ENCODE data around the gene SLC24A4.

DNA sequence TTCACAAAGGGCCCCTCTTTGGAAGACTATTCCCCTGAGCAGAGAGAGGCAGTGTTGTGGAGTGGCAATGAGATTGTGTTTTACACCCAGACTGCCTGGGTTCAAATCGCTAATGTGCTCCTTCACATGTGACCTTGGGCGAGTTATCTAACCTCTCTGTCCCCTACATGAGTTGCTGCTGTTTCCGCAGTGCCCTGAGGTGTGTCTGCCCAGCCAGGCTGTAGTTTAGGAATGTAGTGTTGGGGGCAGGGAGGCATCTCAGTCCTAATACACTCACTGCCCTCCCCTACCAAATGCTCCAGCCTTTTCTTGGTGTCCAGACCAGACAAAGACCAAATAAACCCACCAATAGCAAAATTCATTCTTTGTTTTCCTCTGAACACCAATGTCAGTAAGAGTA is 78.6 kb downstream of the SLC24A4 start:
- TF ChIP-seq, protein P1, sequence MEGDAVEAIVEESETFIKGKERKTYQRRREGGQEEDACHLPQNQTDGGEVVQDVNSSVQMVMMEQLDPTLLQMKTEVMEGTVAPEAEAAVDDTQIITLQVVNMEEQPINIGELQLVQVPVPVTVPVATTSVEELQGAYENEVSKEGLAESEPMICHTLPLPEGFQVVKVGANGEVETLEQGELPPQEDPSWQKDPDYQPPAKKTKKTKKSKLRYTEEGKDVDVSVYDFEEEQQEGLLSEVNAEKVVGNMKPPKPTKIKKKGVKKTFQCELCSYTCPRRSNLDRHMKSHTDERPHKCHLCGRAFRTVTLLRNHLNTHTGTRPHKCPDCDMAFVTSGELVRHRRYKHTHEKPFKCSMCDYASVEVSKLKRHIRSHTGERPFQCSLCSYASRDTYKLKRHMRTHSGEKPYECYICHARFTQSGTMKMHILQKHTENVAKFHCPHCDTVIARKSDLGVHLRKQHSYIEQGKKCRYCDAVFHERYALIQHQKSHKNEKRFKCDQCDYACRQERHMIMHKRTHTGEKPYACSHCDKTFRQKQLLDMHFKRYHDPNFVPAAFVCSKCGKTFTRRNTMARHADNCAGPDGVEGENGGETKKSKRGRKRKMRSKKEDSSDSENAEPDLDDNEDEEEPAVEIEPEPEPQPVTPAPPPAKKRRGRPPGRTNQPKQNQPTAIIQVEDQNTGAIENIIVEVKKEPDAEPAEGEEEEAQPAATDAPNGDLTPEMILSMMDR (IDR thresholded peaks at IDR 0.05; ENCODE audit: insufficient read depth, low read length): no peak
- no peak for TF ChIP-seq POLR2AphosphoS5 (IDR thresholded peaks at IDR 0.05; ENCODE audit: low read depth)
- TF ChIP-seq, protein P2, sequence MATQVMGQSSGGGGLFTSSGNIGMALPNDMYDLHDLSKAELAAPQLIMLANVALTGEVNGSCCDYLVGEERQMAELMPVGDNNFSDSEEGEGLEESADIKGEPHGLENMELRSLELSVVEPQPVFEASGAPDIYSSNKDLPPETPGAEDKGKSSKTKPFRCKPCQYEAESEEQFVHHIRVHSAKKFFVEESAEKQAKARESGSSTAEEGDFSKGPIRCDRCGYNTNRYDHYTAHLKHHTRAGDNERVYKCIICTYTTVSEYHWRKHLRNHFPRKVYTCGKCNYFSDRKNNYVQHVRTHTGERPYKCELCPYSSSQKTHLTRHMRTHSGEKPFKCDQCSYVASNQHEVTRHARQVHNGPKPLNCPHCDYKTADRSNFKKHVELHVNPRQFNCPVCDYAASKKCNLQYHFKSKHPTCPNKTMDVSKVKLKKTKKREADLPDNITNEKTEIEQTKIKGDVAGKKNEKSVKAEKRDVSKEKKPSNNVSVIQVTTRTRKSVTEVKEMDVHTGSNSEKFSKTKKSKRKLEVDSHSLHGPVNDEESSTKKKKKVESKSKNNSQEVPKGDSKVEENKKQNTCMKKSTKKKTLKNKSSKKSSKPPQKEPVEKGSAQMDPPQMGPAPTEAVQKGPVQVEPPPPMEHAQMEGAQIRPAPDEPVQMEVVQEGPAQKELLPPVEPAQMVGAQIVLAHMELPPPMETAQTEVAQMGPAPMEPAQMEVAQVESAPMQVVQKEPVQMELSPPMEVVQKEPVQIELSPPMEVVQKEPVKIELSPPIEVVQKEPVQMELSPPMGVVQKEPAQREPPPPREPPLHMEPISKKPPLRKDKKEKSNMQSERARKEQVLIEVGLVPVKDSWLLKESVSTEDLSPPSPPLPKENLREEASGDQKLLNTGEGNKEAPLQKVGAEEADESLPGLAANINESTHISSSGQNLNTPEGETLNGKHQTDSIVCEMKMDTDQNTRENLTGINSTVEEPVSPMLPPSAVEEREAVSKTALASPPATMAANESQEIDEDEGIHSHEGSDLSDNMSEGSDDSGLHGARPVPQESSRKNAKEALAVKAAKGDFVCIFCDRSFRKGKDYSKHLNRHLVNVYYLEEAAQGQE (IDR thresholded peaks at IDR 0.05; ENCODE audit: insufficient replicate concordance, low read depth): no peak
